Measurements from ENCODE around the gene CDC34.

GRCh38 chr19:540867-541637, 9.5 kb downstream of the CDC34 start:
- no peak for TF ChIP-seq CTCF (IDR thresholded peaks at IDR 0.05)
- no peak for TF ChIP-seq EZH2phosphoT487 (IDR thresholded peaks at IDR 0.05)

Measured in neural progenitor cell (in vitro differentiated cells).